ENCODE measurements around the gene ANGPTL4.

- no peak for TF ChIP-seq POLR2A (IDR thresholded peaks at IDR 0.05)
- TF ChIP-seq CTCF (IDR thresholded peaks at IDR 0.05): no peak
Observed at GRCh38 chr19:8390617-8390981, 26.6 kb downstream of the ANGPTL4 start.
